ENCODE data around the gene ELP1.

GRCh38 chr9:108933231-108933717, 650 bp downstream of the ELP1 start:
- TF ChIP-seq CTCF (conservative IDR thresholded peaks at IDR 0.05 in 1 of 2, IDR thresholded peaks at IDR 0.05 in 1 of 2; ENCODE audit: low read depth in 1 of 2, low read length in 2 of 2) (no peak), EZH2 (IDR thresholded peaks at IDR 0.05; ENCODE audit: low read length, missing control alignments) (no peak)

All from fibroblast of lung (primary cell).